Lower leg skin (tissue), 4 donors: ENCODE measurements around the gene PFKFB2. TPM values are rescaled to one million over a fixed set of nuclear protein-coding genes. Genes with fewer than 3 reads are reported as not detected.

Source experiments
- DNase-seq, 2 donors: peaks; one replicate each; pipeline ENCODE4 v3.0.0-alpha.2; 2019; ENCODE audit warnings: low spot score in 2 of 2
- H3K4me3 ChIP-seq: fragments of 200-600 bp; sonication (generic); 2 replicates; pipeline ENCODE4 v1.5.1; 2017; ENCODE audit warnings: mild to moderate bottlenecking, low read depth; ENCODE audit not compliant: poor library complexity, severe bottlenecking
- POLR2A ChIP-seq, 2 donors: fragments of 450-650 bp; IDR thresholded peaks; one replicate each; pipeline ENCODE4 v1.6.1; 2016 to 2017; ENCODE audit warnings: antibody characterized with exemption in 2 of 2, mild to moderate bottlenecking in 1 of 2, moderate library complexity in 1 of 2
- WGBS, 2 donors: methylation state at CpG; one replicate each; pipeline ENCODE4 v1.1.5; 2018; 5-methylcytosine and 5-hydroxymethylcytosine counted together
- intact Hi-C: fragments of 100-400 bp; cut with DNase I; formaldehyde crosslinking; loops from one replicate; pipeline ENCODE4 v1.15.0; 2023; ENCODE audit warnings: low total_unique reads
- total RNA-seq, 4 donors: library from RNA; depleted of rRNA; stranded (reverse); fragments of >200 nt; gene quantifications; one replicate each; pipeline ENCODE4 v1.1.0, GENCODE V29; 2016
- TF ChIP-seq, protein P1 (sequence below), 3 donors: fragments of 450-650 bp; IDR thresholded peaks; one replicate each; pipeline ENCODE4 v1.5.1; 2016; ENCODE audit warnings: antibody characterized with exemption in 3 of 3, mild to moderate bottlenecking in 3 of 3, moderate library complexity in 2 of 3

PFKFB2 gene
- total RNA-seq, 4 donors from 2014 or later: 12.6 to 22.6 (median 16.8) TPM

DNA sequence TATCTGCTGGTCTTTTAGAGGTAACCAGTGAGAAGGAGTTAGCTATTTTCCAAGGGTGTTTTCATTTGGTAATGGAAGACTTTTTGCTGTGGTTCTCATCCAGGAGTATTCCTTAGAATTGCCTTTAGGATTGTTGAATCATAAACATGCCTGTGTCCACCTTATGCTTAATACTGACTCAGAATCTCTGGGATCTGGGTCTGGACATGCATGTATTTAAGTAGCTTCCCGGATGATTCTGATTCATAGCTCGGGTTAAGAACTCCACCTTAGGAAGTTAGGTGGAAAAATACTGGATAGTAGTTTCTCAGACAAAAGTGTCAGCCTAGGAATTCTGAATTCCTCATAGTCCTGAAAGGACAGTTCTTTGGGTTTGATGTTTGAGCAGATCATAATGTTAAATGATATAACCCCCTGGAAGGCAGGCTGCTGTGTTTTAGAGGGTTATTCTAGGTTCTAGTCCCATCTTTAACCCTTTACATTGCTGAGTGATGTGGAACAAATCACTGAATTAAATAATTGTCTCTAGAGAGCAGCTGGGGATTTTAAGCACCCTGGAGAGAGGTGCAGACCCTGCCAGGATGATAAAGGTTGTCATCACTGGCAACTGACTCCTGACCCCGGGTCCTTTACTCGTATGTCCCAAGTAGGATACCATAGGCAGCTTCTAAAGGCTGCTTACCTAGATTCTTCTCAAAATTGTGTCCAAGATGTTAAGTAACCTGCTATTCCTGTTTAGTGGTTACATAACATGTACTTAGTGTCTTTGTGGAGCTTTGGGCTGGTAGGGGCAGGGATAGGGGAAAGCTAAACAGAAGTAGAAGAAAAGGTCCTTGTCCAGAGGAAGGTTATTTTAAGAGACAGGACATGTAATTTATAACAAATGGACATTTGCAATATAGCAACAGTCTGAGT, 21.1 kb downstream of the PFKFB2 start:
- H3K4me3 ChIP-seq: no peak overlapping the region
- intact Hi-C loops: no loop called here
- no peak for DNase-seq
- WGBS, 2 donors: 48 to 54% methylated on average over 4 of the region's 4 CpGs
- TF ChIP-seq POLR2A (IDR thresholded peaks at IDR 0.05): no peak
- TF ChIP-seq, protein P1, sequence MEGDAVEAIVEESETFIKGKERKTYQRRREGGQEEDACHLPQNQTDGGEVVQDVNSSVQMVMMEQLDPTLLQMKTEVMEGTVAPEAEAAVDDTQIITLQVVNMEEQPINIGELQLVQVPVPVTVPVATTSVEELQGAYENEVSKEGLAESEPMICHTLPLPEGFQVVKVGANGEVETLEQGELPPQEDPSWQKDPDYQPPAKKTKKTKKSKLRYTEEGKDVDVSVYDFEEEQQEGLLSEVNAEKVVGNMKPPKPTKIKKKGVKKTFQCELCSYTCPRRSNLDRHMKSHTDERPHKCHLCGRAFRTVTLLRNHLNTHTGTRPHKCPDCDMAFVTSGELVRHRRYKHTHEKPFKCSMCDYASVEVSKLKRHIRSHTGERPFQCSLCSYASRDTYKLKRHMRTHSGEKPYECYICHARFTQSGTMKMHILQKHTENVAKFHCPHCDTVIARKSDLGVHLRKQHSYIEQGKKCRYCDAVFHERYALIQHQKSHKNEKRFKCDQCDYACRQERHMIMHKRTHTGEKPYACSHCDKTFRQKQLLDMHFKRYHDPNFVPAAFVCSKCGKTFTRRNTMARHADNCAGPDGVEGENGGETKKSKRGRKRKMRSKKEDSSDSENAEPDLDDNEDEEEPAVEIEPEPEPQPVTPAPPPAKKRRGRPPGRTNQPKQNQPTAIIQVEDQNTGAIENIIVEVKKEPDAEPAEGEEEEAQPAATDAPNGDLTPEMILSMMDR (IDR thresholded peaks at IDR 0.05): no peak

DNA sequence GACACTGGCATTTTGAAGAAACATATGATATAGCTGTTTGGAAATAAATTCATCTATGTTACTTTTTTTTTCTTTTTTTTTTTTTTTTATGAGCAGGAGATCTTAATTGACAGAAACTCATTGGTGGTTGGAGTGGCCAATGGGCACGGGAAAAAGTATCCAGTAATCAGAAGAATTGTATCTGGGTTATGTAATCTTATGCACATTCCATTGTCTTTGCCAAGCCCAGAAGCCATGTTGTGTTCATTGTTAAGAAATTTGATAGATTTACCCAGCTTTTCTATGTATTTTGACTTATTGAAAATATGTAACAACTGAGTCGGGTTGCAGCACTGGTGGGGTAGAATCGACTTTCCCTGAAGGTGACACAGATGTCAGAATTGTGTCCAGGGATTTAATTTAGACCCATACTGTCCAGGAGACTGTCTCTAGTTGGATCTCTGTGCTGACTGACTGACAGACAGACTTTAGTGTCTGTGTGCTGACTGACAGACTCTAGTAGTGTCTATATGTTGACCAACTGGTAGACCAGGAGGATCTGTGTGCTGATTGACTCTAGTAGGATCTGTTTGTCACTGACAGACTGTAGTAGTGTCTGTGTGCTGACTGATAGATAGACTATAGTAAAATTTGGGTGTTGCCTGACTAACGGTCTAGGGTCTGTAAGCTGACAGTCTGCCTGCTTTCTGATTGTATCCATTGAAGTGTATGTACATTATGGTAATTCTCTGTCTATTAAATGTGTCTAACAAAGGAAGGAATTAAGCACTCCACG, 23.3 kb downstream of the PFKFB2 start:
- intact Hi-C loops: no loop called here
- DNase-seq: no peak
- TF ChIP-seq, protein P1 (IDR thresholded peaks at IDR 0.05): no peak
- TF ChIP-seq POLR2A (IDR thresholded peaks at IDR 0.05): no peak
- no peak overlapping the region for H3K4me3 ChIP-seq
- WGBS, 2 donors: 73 to 77% methylated on average over 5 of the region's 5 CpGs

DNA sequence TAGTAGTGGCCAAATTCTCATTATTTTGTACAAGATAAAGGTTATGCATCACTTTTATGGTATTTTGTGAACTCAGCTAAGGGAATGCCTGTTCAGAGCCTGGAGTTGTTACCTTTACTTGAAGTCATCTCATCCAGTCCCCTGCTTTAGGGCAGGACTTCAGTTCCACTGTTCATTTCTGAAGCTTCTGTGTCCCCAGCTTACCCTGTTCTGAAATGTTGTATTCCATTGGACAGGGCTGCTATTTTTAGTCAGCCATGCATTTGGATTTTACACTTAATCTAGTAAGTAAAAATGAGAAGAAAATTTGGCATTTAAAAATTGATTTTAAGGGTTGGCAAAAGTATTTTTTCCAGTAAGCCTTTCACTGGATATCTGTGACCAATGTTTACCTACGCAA, 23.9 kb downstream of the PFKFB2 start:
- WGBS, 2 donors: 100% methylated on average over 1 of the region's 1 CpG
- H3K4me3 ChIP-seq: no peak overlapping the region
- TF ChIP-seq, protein P1 (IDR thresholded peaks at IDR 0.05): no peak
- no peak for TF ChIP-seq POLR2A (IDR thresholded peaks at IDR 0.05)
- DNase-seq: no peak
- intact Hi-C loops: no loop called here

DNA sequence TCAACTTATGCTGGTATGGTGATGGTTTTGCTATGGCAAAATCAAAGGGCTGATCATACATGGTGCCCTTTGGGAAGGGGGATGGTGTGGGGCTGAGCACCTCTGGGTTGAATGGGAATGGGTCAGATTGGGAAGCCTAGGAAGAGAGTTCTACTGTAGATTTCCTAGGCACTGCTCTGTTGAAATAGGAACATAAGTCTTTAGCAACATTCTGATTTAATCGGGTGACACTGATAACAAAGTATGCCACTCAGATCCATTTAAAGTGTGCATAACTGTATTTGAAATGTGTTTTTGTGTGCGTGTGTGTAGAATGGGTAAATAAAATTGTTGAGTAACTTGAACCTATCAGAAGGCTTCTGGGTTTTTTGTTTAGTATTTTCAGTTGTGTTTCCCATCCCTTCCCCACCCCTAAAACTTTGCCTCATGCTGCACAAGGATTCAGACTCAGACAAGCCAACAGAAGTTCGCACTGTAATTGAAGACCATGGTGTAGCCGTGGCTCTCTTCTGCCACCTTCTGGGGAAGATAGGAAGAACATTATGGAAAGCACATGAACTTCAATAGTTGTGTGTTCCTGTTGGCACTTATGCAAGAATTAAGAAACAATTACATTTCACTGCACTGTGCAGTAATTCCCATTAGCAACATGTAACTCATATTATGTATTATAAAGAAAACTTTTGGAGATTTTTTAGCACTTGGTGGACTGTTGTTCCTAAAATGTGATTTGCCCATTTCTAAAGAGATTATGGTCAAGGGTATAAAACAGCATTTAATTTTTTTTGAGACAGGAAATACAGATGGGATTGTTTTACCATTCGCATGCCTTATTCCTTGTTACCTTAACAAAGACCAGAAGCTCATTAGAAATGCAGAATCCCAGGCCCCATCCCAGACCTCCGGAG, 24.6 kb downstream of the PFKFB2 start:
- H3K4me3 ChIP-seq: no peak overlapping the region
- DNase-seq: peak in 1 of 2 donors; percentile 83
- TF ChIP-seq POLR2A (IDR thresholded peaks at IDR 0.05): no peak
- TF ChIP-seq, protein P1 (IDR thresholded peaks at IDR 0.05): peak in 1 of 3 donors; percentile 57
- 41 to 45% methylated on average over 6 of the region's 6 CpGs for WGBS, 2 donors
- intact Hi-C loops: no loop called here

DNA sequence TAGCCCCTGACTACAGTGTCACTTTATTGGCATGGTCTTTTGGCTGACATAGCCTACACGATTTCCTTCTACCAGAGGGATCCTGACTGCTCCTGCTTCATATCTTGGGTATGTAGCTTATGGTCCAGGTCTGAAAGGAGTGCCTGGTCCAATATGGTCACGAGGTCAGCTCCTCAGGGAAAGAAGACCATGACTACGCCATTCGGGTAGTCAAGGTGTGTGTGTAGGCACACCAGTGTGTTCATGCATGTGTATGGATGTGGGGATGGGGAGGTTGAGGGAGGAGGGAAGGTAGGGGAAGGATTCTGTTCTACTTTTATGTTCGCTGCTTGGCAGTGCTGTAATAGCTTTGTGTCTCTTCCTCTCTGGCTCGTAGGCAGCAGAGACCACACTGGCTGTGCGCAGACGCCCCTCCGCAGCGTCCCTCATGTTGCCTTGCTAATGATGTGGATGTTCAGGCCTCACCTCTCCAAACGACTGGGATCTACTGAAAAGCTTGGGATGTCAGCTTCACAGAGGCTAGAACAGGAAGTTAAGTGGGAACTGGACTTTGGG, 25.6 kb downstream of the PFKFB2 start:
- H3K4me3 ChIP-seq: no peak overlapping the region
- intact Hi-C loops: no loop called here
- DNase-seq: no peak
- TF ChIP-seq POLR2A (IDR thresholded peaks at IDR 0.05): no peak
- TF ChIP-seq, protein P1 (IDR thresholded peaks at IDR 0.05): no peak
- 86 to 87% methylated on average over 11 of the region's 11 CpGs for WGBS, 2 donors
